GM19467 (cell line): ENCODE measurements around the gene BMPR1B.
"Not testable (repeated sequence)": the region's sequence is repeated elsewhere in the genome, so short reads cannot be mapped to it uniquely, and the experiment has no call there.

Experiments
- ATAC-seq: cut with Tn5 transposase; IDR thresholded peaks from one replicate; pipeline ENCODE4 v1.9.1; 2021; ENCODE audit warnings: mild to moderate bottlenecking, moderate library complexity; ENCODE audit not compliant: unreplicated experiment

Gene BMPR1B

DNA sequence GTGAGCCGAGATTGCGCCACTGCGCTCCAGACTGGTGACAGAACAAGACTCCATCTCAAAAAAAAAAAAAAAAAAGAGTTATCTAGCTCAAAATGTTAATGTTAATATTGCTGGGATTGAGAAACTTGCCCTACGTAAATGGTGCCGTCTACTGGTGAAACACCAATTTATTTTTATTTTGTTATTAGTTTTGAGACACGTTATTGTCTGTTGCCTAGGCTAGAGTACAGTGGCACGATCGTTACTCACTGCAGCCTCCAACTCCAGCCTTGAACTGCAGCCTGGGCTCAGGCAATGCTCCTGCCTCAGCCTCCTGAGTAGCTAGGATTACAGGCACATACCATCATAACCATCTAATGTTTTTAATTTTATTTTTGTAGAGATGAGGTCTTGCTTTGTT is 262.8 kb downstream of the BMPR1B start:
- no peak for ATAC-seq

DNA sequence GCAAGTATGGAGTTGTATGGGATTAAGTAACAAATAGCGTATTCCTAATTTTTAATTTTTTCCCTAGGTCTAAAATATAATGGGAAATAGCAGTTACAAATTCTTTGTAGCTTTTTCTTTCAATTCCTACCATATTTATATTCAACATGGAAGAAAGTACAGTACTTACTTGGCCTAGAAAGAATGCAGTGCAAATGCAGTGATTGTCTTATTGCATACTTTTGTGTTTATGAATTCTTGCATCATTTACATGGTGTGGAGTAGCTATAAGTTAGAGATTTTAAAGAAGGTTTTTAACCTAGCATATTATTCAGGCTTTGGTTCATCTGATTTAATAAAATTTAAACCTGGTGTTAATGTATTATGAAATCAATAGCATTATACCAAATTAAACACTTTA is 263.3 kb downstream of the BMPR1B start:
- ATAC-seq = no peak

DNA sequence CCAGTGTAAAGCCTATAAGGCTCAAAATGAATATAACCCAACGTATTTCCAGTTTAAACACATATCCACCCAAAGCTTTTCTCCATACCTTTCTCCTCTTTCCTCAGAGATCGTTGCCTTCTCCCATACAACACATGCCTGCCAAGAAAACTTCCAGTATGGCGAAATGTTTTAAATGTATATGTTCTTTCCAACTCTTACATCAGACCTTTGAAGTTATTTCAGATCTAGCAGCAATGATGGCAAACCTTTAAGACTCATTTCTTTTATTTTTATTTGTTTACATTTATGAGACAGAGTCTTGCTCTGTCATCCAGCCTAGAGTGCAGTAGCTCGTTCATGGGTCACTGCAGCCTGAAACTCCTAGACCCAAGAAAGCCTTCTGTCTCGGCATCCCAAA is 265.4 kb downstream of the BMPR1B start:
- no peak for ATAC-seq

GRCh38 chr4:95027905-95028618 is 270.3 kb downstream of the BMPR1B start:
- ATAC-seq = no peak

DNA sequence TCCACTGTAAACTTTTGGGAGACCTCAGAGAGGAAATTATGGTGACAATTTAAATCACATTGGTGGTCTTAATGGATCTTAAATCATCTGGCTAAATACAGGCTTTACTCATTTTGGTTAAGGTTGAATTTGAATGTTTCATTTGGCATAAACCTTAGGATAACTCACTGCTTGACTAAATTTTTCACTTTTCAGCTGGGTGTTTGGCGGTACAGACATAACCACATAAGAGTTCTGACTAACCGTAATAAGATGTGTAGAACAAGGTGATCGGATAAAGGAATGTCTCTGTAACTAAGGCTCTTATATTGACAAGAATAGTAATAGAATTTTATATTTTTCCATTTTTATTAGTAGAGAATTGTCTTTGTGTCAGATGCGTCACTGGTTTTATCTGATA is 281.0 kb downstream of the BMPR1B start:
- ATAC-seq = no peak

DNA sequence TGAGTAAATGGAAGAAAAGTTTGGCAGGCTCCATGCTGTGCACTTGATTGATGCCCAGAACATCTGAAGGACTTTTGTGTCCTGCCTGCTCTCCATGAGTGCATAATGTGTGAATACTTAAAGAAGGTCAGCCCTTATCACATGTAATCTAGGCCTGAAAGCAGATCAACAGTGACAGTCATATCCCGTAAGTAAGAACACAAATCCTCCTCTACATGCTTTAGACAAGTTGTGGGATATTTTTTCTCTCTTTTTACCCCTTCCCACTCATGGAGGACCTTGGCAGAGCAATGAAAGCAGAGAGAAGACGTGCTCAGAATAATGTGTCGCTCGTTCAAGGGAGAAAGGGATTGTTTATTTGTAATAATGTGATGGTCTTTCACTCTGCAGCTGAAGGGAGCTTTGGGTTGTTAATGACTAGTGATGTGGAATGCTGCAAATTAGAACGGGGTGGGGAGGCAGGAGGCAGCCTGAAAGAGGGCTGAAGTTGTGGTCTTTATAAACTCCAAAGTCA is 286.6 kb downstream of the BMPR1B start:
- ATAC-seq = no peak

DNA sequence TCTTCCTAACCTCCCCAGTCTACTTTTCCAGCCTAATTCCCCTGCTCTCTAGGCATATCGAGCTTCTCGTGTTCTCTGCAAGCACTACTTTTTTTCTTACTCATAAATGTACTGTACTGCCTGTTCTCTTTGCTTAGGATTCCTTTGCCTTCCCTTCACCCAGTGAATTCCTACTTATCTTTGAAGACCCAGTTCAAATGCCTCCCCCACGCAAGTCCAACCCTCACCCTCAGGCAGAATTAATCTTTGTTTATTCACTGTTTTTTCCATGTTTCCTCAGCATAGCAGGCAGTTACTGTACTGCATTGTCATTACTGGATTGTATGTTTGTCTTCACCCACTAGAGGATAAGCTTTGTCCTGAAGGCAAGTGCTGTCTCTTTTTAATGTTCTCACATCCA is 287.7 kb downstream of the BMPR1B start:
- ATAC-seq = no peak

- ATAC-seq = no peak
These were observed 290.5 kb downstream of the BMPR1B start for GRCh38 chr4:95048296-95048695.

GRCh38 chr4:95049551-95050233 is 291.9 kb downstream of the BMPR1B start:
- ATAC-seq = no peak

DNA sequence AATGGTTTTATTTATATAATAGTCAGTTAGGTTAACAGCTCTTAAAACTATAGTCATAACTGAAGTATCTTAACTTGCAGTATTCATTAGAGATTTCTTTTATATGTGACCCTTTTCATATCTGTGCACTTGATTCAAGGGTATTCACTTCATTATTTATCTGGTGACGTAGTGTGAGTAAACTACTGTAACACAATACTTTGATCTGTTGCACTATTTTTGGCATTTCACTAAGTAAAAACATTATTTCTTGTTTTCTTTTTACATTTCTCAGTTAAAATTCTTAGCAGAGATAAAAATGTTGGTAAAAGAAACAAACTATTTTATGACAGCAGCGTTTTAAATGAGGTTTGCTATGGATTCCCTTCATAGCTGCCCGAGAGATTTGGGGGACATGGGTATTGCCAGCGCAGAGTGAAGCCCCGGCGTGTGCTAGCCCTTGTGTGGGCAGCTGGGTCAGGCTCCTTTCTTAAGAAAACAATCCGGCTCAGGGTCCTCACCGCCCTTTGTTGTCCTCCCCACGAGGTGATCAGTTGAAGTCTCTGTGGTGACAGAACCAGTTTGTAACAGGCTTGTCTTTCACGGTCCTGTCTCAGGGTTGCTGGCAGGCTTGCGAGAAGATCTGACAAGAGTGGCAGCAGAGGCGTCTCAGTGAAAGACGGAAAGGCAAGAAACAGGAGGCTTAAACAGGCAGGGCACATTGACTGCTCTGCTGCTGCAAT is 293.4 kb downstream of the BMPR1B start:
- ATAC-seq = no peak

DNA sequence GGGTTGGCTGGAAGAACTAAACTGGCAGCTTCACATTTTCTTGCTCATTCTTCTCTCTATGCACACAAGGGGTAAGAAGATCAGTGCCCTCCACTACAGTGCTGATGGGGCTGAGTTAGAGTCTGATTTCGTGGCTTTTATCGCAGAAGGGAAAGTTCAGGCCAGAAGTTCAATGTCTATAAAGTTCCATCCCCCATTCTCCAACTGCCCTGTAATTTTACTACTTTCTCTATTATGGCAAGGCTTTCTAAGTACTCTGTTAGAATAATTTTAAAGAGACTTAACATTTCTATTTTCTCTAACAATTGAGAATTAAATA is 293.9 kb downstream of the BMPR1B start:
- ATAC-seq = no peak

- ATAC-seq = no peak
These were observed 301.2 kb downstream of the BMPR1B start for GRCh38 chr4:95058991-95059390.

GRCh38 chr4:95059663-95060062 is 301.9 kb downstream of the BMPR1B start:
- ATAC-seq = no peak

- no peak for ATAC-seq
These were observed 303.5 kb downstream of the BMPR1B start for GRCh38 chr4:95061220-95061619.

DNA sequence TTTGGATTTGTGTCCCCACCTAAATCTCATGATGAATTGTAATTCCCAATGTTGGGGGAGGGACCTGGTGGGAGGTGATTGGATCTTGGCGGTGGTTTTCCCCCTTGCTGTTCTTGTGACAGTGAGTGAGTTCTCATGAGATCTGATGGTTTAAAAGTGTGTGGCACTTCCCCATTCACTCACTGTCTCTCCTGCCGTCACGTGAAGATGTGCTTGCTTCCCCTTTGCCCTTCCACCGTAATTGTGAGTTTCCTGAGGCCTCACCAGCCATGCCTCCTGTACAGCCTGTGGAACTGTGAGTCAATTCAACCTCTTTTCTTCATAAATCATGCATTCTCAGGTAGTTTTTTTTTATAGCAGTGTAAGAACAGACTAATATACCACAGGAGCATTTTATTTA is 304.0 kb downstream of the BMPR1B start:
- ATAC-seq = not testable (repeated sequence)

- ATAC-seq = no peak
These were observed 308.3 kb downstream of the BMPR1B start for GRCh38 chr4:95066050-95066449.

DNA sequence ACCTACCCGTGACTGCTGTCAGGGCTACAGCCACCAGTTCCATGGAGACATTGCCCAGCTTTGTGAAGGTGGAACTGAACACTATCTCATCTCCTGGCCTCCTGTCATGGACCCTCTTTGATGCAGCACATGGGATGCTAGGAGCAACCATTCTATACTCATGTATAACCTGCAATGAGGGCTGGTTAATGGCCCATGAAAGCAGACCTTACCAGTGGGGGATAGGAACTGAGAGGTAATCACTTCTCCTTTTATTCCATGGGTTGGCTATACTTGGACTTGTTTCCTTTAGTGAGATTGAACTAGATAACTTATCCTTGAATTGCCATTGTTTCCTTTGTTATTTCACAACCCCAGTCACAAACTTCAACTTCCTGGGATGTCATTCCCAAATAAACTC is 310.6 kb downstream of the BMPR1B start:
- no peak for ATAC-seq

- ATAC-seq = no peak
These were observed 311.2 kb downstream of the BMPR1B start for GRCh38 chr4:95068818-95069478.

- no peak for ATAC-seq
These were observed 314.1 kb downstream of the BMPR1B start for GRCh38 chr4:95071851-95072250.

DNA sequence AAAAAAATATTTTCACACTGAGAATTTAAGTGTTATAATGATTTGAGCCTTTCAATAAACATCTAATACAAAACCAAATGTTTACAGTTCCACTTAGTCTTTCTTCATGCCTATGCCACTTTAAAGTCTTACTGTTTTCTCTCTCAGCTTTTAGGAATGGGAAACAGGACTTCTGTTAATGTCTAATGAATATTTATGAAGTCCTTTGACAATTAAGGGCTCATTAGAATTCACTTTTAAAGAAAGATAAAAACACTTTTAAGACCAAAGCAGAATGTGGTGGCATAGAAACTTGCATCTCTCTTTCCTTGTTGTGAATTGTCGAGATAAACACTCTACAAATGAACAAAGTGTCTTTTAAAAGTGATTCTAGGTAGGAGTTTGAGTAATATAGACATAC is 315.9 kb downstream of the BMPR1B start:
- no peak for ATAC-seq

DNA sequence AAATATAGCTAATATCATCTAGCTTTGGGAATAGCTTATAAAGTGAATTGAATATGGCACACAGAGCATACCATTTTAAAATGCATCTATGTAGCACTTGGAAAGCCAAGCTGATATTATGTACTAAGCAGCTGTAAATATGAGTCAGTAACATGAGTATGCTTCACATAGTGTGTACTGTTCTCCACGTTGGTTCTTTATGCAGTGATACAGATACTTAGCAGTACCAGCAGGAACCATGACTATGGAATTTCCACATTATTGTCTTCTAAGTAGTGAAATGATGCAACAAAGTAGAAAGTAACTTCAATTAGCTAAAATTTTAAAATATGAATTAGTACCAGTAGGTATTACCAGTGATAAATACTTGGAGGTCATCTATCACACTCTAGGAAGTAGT is 320.1 kb downstream of the BMPR1B start:
- ATAC-seq = no peak
